Measurements from ENCODE around the gene YIF1A. TPM values are rescaled to one million over a fixed set of nuclear protein-coding genes. Genes with fewer than 3 reads are reported as not detected.

Gene YIF1A
- total RNA-seq, 1 experiment from 2014 or later, result 64.3 TPM

DNA sequence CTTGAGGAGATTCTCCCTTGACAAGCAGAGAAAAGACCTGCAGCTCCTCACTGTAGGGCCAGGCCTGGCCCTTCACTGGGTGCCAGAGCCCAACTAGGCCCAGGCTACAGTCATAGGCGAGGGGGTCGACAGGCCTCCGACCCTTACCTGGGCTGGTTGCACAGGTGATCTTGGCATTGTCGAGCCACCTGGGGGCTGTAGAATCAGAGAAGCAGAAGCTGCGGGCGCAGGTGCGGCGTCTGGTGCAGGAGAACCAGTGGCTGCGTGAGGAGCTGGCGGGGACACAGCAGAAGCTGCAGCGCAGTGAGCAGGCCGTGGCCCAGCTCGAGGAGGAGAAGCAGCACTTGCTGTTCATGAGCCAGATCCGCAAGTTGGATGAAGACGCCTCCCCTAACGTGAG lies 27.4 kb downstream of the YIF1A start:
- no peak overlapping the region for H2AFZ ChIP-seq (ENCODE audit: low read length)
- no CpG with 5 or more reads among the region's 16 CpGs for WGBS (ENCODE audit: extremely low coverage, insufficient read length, low lambda C conversion rate)
- H3K79me2 ChIP-seq (ENCODE audit: insufficient read depth, low read length), result no peaks in the 10 kb centered on the region
- H3K27ac ChIP-seq (ENCODE audit: insufficient read length, low read depth, low read length), result no peak overlapping the region
- Mint-ChIP-seq H3K27me3 (ENCODE audit: low read depth) (no peaks in the 10 kb centered on the region), H3K36me3 (ENCODE audit: insufficient read depth in 1 of 3, low read depth in 3 of 3) (peaks cover 22 to 62% (median 62%) of the 10 kb centered on the region in 3 experiments), H3K9me3 (peaks cover 0 to 2% of the 10 kb centered on the region in 2 experiments; a peak in 1 of 5 replicates), H3K4me1 (peaks cover 15 to 18% of the 10 kb centered on the region in 2 experiments), H3K27ac (peak overlapping the region in 1 of 3 experiments; percentile 40; a peak in 1 of 7 replicates), H3K4me3 (no peak overlapping the region)
- H2BK12ac ChIP-seq (ENCODE audit: insufficient read length, low read depth, low read length), result no peak overlapping the region
- H3K18ac ChIP-seq (ENCODE audit: insufficient read length, low read depth, low read length), result no peak overlapping the region
- TF ChIP-seq, protein P1, sequence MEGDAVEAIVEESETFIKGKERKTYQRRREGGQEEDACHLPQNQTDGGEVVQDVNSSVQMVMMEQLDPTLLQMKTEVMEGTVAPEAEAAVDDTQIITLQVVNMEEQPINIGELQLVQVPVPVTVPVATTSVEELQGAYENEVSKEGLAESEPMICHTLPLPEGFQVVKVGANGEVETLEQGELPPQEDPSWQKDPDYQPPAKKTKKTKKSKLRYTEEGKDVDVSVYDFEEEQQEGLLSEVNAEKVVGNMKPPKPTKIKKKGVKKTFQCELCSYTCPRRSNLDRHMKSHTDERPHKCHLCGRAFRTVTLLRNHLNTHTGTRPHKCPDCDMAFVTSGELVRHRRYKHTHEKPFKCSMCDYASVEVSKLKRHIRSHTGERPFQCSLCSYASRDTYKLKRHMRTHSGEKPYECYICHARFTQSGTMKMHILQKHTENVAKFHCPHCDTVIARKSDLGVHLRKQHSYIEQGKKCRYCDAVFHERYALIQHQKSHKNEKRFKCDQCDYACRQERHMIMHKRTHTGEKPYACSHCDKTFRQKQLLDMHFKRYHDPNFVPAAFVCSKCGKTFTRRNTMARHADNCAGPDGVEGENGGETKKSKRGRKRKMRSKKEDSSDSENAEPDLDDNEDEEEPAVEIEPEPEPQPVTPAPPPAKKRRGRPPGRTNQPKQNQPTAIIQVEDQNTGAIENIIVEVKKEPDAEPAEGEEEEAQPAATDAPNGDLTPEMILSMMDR (conservative IDR thresholded peaks at IDR 0.05), result no peak
- no peak overlapping the region for H2BK120ac ChIP-seq (ENCODE audit: low read depth, low read length, poor library complexity, severe bottlenecking)
- peaks cover 8% of the 10 kb centered on the region for H3K23me2 ChIP-seq (ENCODE audit: insufficient read length, low read depth, low read length, poor library complexity, severe bottlenecking)
- no peak overlapping the region for H2BK15ac ChIP-seq (ENCODE audit: low read depth, low read length)
- DNase-seq, result no peak
- no peak overlapping the region for H4K91ac ChIP-seq (ENCODE audit: insufficient read length, low read depth, low read length)
- no peak overlapping the region for H4K5ac ChIP-seq (ENCODE audit: insufficient read length, low read depth, low read length)
- H2AK5ac ChIP-seq (ENCODE audit: insufficient read length, low read length), result no peak overlapping the region
- peaks cover 2% of the 10 kb centered on the region for H4K20me1 ChIP-seq (ENCODE audit: control insufficient read depth, insufficient read depth, insufficient read length)
- no peak overlapping the region for H2BK5ac ChIP-seq (ENCODE audit: insufficient read length, low read length)
- no peaks in the 10 kb centered on the region for H3K9me3 ChIP-seq (ENCODE audit: control insufficient read depth, low read depth, low read length)
- H3K79me1 ChIP-seq (ENCODE audit: insufficient read depth, low read depth, low read length, poor library complexity, severe bottlenecking), result no peaks in the 10 kb centered on the region
- no peak overlapping the region for H3T11ph ChIP-seq (ENCODE audit: low read length)
- H3K4me1 ChIP-seq (ENCODE audit: insufficient read depth, low read length), result no peaks in the 10 kb centered on the region
- no peak overlapping the region for H2BK20ac ChIP-seq (ENCODE audit: low read depth, low read length, poor library complexity, severe bottlenecking)
- H3K4ac ChIP-seq (ENCODE audit: low read depth, low read length), result no peak overlapping the region
- no peak overlapping the region for H3K23ac ChIP-seq (ENCODE audit: insufficient read length, low read depth, low read length)
- H3K27me3 ChIP-seq (ENCODE audit: insufficient read depth, low read length), result no peaks in the 10 kb centered on the region
- H3K14ac ChIP-seq (ENCODE audit: insufficient read depth, low read length), result no peak overlapping the region
- H3K56ac ChIP-seq (ENCODE audit: insufficient read length, low read depth, low read length), result no peak overlapping the region
- no peak overlapping the region for H3K4me2 ChIP-seq (ENCODE audit: insufficient read depth, insufficient read length, low read length)
- no peak overlapping the region for H4K8ac ChIP-seq (replicated peaks; ENCODE audit: insufficient read length, low read depth, low read length)
- no peak overlapping the region for H3K9ac ChIP-seq (ENCODE audit: extremely low read depth, insufficient read length, low read length)

All from H9 (cell line).